ENCODE results near the gene LHX3.

Gene LHX3

GRCh38 chr9:136220017-136220729, 15.2 kb upstream of the LHX3 start:
- ChIA-PET POLR2A (no interaction called here), CTCF (no interaction called here)
- no peak overlapping the region for H3K4me3 ChIP-seq (ENCODE audit: control insufficient read depth in 1 of 7, extremely low read depth in 1 of 7, insufficient read depth in 4 of 7, low read depth in 2 of 7, low read length in 6 of 7)
- peaks cover 13 to 93% (median 70%) of the 10 kb centered on the region in 4 experiments for H3K36me3 ChIP-seq (ENCODE audit: control insufficient read depth in 4 of 4, insufficient read depth in 4 of 4, low read length in 3 of 4)
- no peak overlapping the region for H3K27ac ChIP-seq (ENCODE audit: insufficient read depth in 1 of 2, low read depth in 1 of 2, low read length in 2 of 2, poor library complexity in 1 of 2, severe bottlenecking in 2 of 2)
- DNase-seq, result no peak
- WGBS (ENCODE audit: insufficient coverage), result 96% methylated on average over 8 of the region's 15 CpGs
- H3K27me3 ChIP-seq (replicated peaks in 2 of 5; ENCODE audit: control insufficient read depth in 4 of 5, insufficient read depth in 5 of 5, low read length in 4 of 5), result no peaks in the 10 kb centered on the region
- peaks cover 0 to 6% (median 0%) of the 10 kb centered on the region in 4 experiments for H3K4me1 ChIP-seq (ENCODE audit: control extremely low read depth in 1 of 4, control insufficient read depth in 4 of 4, insufficient read depth in 4 of 4, low read length in 3 of 4)
- no peaks in the 10 kb centered on the region for H3K9me3 ChIP-seq (ENCODE audit: control extremely low read depth in 1 of 5, control insufficient read depth in 4 of 5, insufficient read depth in 2 of 5, low read depth in 1 of 5, low read length in 4 of 5)

GRCh38 chr9:136219276-136219675, 14.3 kb upstream of the LHX3 start:
- no peak for DNase-seq
- Histone ChIP-seq H3K27me3 (replicated peaks in 2 of 5; ENCODE audit: control insufficient read depth in 4 of 5, insufficient read depth in 5 of 5, low read length in 4 of 5) (no peaks in the 10 kb centered on the region), H3K27ac (ENCODE audit: insufficient read depth in 1 of 2, low read depth in 1 of 2, low read length in 2 of 2, poor library complexity in 1 of 2, severe bottlenecking in 2 of 2) (no peak overlapping the region), H3K4me3 (ENCODE audit: control insufficient read depth in 1 of 7, extremely low read depth in 1 of 7, insufficient read depth in 4 of 7, low read depth in 2 of 7, low read length in 6 of 7) (no peak overlapping the region), H3K36me3 (ENCODE audit: control insufficient read depth in 4 of 4, insufficient read depth in 4 of 4, low read length in 3 of 4) (peaks cover 10 to 95% (median 75%) of the 10 kb centered on the region in 4 experiments), H3K9me3 (ENCODE audit: control extremely low read depth in 1 of 5, control insufficient read depth in 4 of 5, insufficient read depth in 2 of 5, low read depth in 1 of 5, low read length in 4 of 5) (peaks cover 0 to 7% (median 3%) of the 10 kb centered on the region in 5 experiments), H3K4me1 (ENCODE audit: control extremely low read depth in 1 of 4, control insufficient read depth in 4 of 4, insufficient read depth in 4 of 4, low read length in 3 of 4) (no peaks in the 10 kb centered on the region)
- POLR2A ChIA-PET, result no interaction called here
- 99% methylated on average over 10 of the region's 13 CpGs for WGBS (ENCODE audit: insufficient coverage)
- CTCF ChIA-PET, result no interaction called here

- CTCF ChIA-PET, result no interaction called here
- DNase-seq, result no peak
- POLR2A ChIA-PET, result no interaction called here
- Histone ChIP-seq H3K9me3 (ENCODE audit: control extremely low read depth in 1 of 5, control insufficient read depth in 4 of 5, insufficient read depth in 2 of 5, low read depth in 1 of 5, low read length in 4 of 5) (peaks cover 0 to 11% (median 5%) of the 10 kb centered on the region in 5 experiments), H3K4me3 (ENCODE audit: control insufficient read depth in 1 of 7, extremely low read depth in 1 of 7, insufficient read depth in 4 of 7, low read depth in 2 of 7, low read length in 6 of 7) (no peak overlapping the region), H3K36me3 (ENCODE audit: control insufficient read depth in 4 of 4, insufficient read depth in 4 of 4, low read length in 3 of 4) (peaks cover 14 to 95% (median 75%) of the 10 kb centered on the region in 4 experiments), H3K27me3 (replicated peaks in 2 of 5; ENCODE audit: control insufficient read depth in 4 of 5, insufficient read depth in 5 of 5, low read length in 4 of 5) (no peaks in the 10 kb centered on the region), H3K27ac (ENCODE audit: insufficient read depth in 1 of 2, low read depth in 1 of 2, low read length in 2 of 2, poor library complexity in 1 of 2, severe bottlenecking in 2 of 2) (no peak overlapping the region), H3K4me1 (ENCODE audit: control extremely low read depth in 1 of 4, control insufficient read depth in 4 of 4, insufficient read depth in 4 of 4, low read length in 3 of 4) (no peaks in the 10 kb centered on the region)
- 98% methylated on average over 15 of the region's 15 CpGs for WGBS (ENCODE audit: insufficient coverage)
These were observed 13.7 kb upstream of the LHX3 start for GRCh38 chr9:136218673-136219072.

GRCh38 chr9:136218271-136218670, 13.3 kb upstream of the LHX3 start:
- POLR2A ChIA-PET, result no interaction called here
- H3K4me3 ChIP-seq (ENCODE audit: control insufficient read depth in 1 of 7, extremely low read depth in 1 of 7, insufficient read depth in 4 of 7, low read depth in 2 of 7, low read length in 6 of 7), result no peak overlapping the region
- CTCF ChIA-PET, result no interaction called here
- H3K9me3 ChIP-seq (ENCODE audit: control extremely low read depth in 1 of 5, control insufficient read depth in 4 of 5, insufficient read depth in 2 of 5, low read depth in 1 of 5, low read length in 4 of 5), result peaks cover 0 to 12% (median 5%) of the 10 kb centered on the region in 5 experiments
- H3K27ac ChIP-seq (ENCODE audit: insufficient read depth in 1 of 2, low read depth in 1 of 2, low read length in 2 of 2, poor library complexity in 1 of 2, severe bottlenecking in 2 of 2), result no peak overlapping the region
- peaks cover 12 to 96% (median 76%) of the 10 kb centered on the region in 4 experiments for H3K36me3 ChIP-seq (ENCODE audit: control insufficient read depth in 4 of 4, insufficient read depth in 4 of 4, low read length in 3 of 4)
- no peaks in the 10 kb centered on the region for H3K4me1 ChIP-seq (ENCODE audit: control extremely low read depth in 1 of 4, control insufficient read depth in 4 of 4, insufficient read depth in 4 of 4, low read length in 3 of 4)
- WGBS (ENCODE audit: insufficient coverage), result 99% methylated on average over 15 of the region's 16 CpGs
- DNase-seq, result no peak
- no peaks in the 10 kb centered on the region for H3K27me3 ChIP-seq (replicated peaks in 2 of 5; ENCODE audit: control insufficient read depth in 4 of 5, insufficient read depth in 5 of 5, low read length in 4 of 5)

GRCh38 chr9:136216541-136217244, 11.8 kb upstream of the LHX3 start:
- Histone ChIP-seq H3K4me3 (ENCODE audit: control insufficient read depth in 1 of 7, extremely low read depth in 1 of 7, insufficient read depth in 4 of 7, low read depth in 2 of 7, low read length in 6 of 7) (no peak overlapping the region), H3K9me3 (ENCODE audit: control extremely low read depth in 1 of 5, control insufficient read depth in 4 of 5, insufficient read depth in 2 of 5, low read depth in 1 of 5, low read length in 4 of 5) (peaks cover 0 to 12% (median 5%) of the 10 kb centered on the region in 5 experiments), H3K27me3 (replicated peaks in 2 of 5; ENCODE audit: control insufficient read depth in 4 of 5, insufficient read depth in 5 of 5, low read length in 4 of 5) (no peaks in the 10 kb centered on the region), H3K36me3 (ENCODE audit: control insufficient read depth in 4 of 4, insufficient read depth in 4 of 4, low read length in 3 of 4) (peaks cover 12 to 96% (median 75%) of the 10 kb centered on the region in 4 experiments), H3K27ac (ENCODE audit: insufficient read depth in 1 of 2, low read depth in 1 of 2, low read length in 2 of 2, poor library complexity in 1 of 2, severe bottlenecking in 2 of 2) (no peak overlapping the region), H3K4me1 (ENCODE audit: control extremely low read depth in 1 of 4, control insufficient read depth in 4 of 4, insufficient read depth in 4 of 4, low read length in 3 of 4) (no peaks in the 10 kb centered on the region)
- POLR2A ChIA-PET, result interaction anchor here (1.3 kb wide), 1 partner anchor 88 kb away, joined by 3 read pairs; no protein-coding TSS in a partner anchor
- DNase-seq, result no peak
- CTCF ChIA-PET, result interaction anchor here (0.7 to 1.3 kb wide), 2 partner anchors 10 to 18 kb away, joined by 3 read pairs; no protein-coding TSS in a partner anchor
- WGBS (ENCODE audit: insufficient coverage), result 95% methylated on average over 31 of the region's 37 CpGs

- WGBS (ENCODE audit: insufficient coverage), result 96% methylated on average over 9 of the region's 9 CpGs
These were observed 8.8 kb upstream of the LHX3 start for GRCh38 chr9:136213733-136214132.

More at GRCh38 chr9:136213733-136214132, 8.8 kb upstream of the LHX3 start:
- CTCF ChIA-PET, result interaction anchor here (2.3 kb wide), 1 partner anchor 11 kb away, joined by 9 read pairs; no protein-coding TSS in a partner anchor
- no peak for DNase-seq
- no peak overlapping the region for H3K4me3 ChIP-seq (ENCODE audit: control insufficient read depth in 1 of 7, extremely low read depth in 1 of 7, insufficient read depth in 4 of 7, low read depth in 2 of 7, low read length in 6 of 7)
- H3K36me3 ChIP-seq (ENCODE audit: control insufficient read depth in 4 of 4, insufficient read depth in 4 of 4, low read length in 3 of 4), result peaks cover 12 to 95% (median 71%) of the 10 kb centered on the region in 4 experiments
- peaks cover 0 to 12% (median 5%) of the 10 kb centered on the region in 5 experiments for H3K9me3 ChIP-seq (ENCODE audit: control extremely low read depth in 1 of 5, control insufficient read depth in 4 of 5, insufficient read depth in 2 of 5, low read depth in 1 of 5, low read length in 4 of 5)
- no peaks in the 10 kb centered on the region for H3K27me3 ChIP-seq (replicated peaks in 2 of 5; ENCODE audit: control insufficient read depth in 4 of 5, insufficient read depth in 5 of 5, low read length in 4 of 5)
- POLR2A ChIA-PET, result no interaction called here
- no peak overlapping the region for H3K27ac ChIP-seq (ENCODE audit: insufficient read depth in 1 of 2, low read depth in 1 of 2, low read length in 2 of 2, poor library complexity in 1 of 2, severe bottlenecking in 2 of 2)
- H3K4me1 ChIP-seq (ENCODE audit: control extremely low read depth in 1 of 4, control insufficient read depth in 4 of 4, insufficient read depth in 4 of 4, low read length in 3 of 4), result no peaks in the 10 kb centered on the region

Measured in common myeloid progenitor, CD34-positive (primary cell).